OCI-LY7 (cell line): Measurements from ENCODE around the gene TBX2. TPM values are rescaled to one million over a fixed set of nuclear protein-coding genes. Genes with fewer than 3 reads are reported as not detected.

Experiments used
- BruUV-seq: library from RNA; stranded (reverse); fragments of 400-500 nt; replicated peaks from 2 replicates; lab custom pipeline; 2021; lab: Mats Ljungman, UMichigan
- CTCF ChIA-PET: fragments of 300-600 bp; sonication (Branson Sonifier 250); formaldehyde crosslinking; loops from one replicate; lab custom pipeline; 2022; ENCODE audit warnings: antibody characterized with exemption; ENCODE audit not compliant: unreplicated experiment; lab: Charles Lee
- POLR2A ChIA-PET: fragments of 300-600 bp; sonication (Branson Sonifier 250); formaldehyde crosslinking; loops from one replicate; lab custom pipeline; 2022; ENCODE audit warnings: antibody characterized with exemption; lab: Charles Lee
- DNase-seq: peaks from one replicate; pipeline ENCODE4 v3.0.0-alpha.2; 2015; ENCODE audit warnings: low spot score
- H2AFZ ChIP-seq: fragments of 200-600 bp; sonication (generic), shearing (Covaris generic); 2 replicates; pipeline ENCODE4 v1.6.1; 2014; ENCODE audit warnings: mild to moderate bottlenecking, antibody characterized with exemption, low read length, moderate library complexity
- H3K27ac ChIP-seq: fragments of 200-600 bp; sonication (generic); 2 replicates; pipeline ENCODE4 v1.5.1; 2014; ENCODE audit warnings: mixed run types, low read depth, mild to moderate bottlenecking, moderate library complexity, low read length, inconsistent platforms; ENCODE audit not compliant: poor library complexity, severe bottlenecking
- H3K36me3 ChIP-seq: fragments of 200-600 bp; sonication (generic); 2 replicates; pipeline ENCODE4 v1.6.1; 2014; ENCODE audit warnings: mild to moderate bottlenecking, antibody characterized with exemption, low read length, moderate library complexity, mixed read lengths; ENCODE audit not compliant: insufficient read depth
- H3K4me1 ChIP-seq: fragments of 200-600 bp; sonication (generic); 2 replicates; pipeline ENCODE4 v1.5.1; 2014; ENCODE audit warnings: mild to moderate bottlenecking, low read length; ENCODE audit not compliant: insufficient read depth, poor library complexity, severe bottlenecking
- H3K4me2 ChIP-seq: fragments of 200-600 bp; sonication (generic); 2 replicates; pipeline ENCODE4 v1.6.1; 2014; ENCODE audit warnings: mild to moderate bottlenecking, low read length
- H3K4me3 ChIP-seq: fragments of 200-600 bp; sonication (generic); 2 replicates; pipeline ENCODE4 v1.5.1; 2014; ENCODE audit warnings: mild to moderate bottlenecking, low read depth, low read length; ENCODE audit not compliant: poor library complexity, severe bottlenecking
- H3K79me2 ChIP-seq: fragments of 200-600 bp; sonication (generic); 2 replicates; pipeline ENCODE4 v1.6.1; 2016; ENCODE audit warnings: low read depth, mild to moderate bottlenecking, low read length, moderate library complexity, mixed read lengths; ENCODE audit not compliant: insufficient read depth
- H3K9me2 ChIP-seq: fragments of 200-600 bp; sonication (generic); 2 replicates; pipeline ENCODE4 v1.6.1; 2016; ENCODE audit warnings: mild to moderate bottlenecking, low read length, mixed read lengths; ENCODE audit not compliant: insufficient read depth
- H3K9me3 ChIP-seq: fragments of 200-600 bp; sonication (generic); 2 replicates; pipeline ENCODE4 v1.6.1; 2014; ENCODE audit warnings: mild to moderate bottlenecking, mixed run types, low read length, mixed read lengths
- H4K20me1 ChIP-seq: fragments of 200-600 bp; sonication (generic); 2 replicates; pipeline ENCODE4 v1.6.1; 2014; ENCODE audit warnings: mild to moderate bottlenecking, antibody characterized with exemption, low read length, moderate library complexity, mixed read lengths; ENCODE audit not compliant: insufficient read depth
- CTCF ChIP-seq: fragments of 200-600 bp; sonication (generic); conservative IDR thresholded peaks from 2 replicates; pipeline ENCODE4 v1.5.1; 2014; ENCODE audit warnings: mild to moderate bottlenecking, antibody characterized with exemption, low read length, moderate library complexity, mixed read lengths
- EZH2phosphoT487 ChIP-seq: fragments of 200-600 bp; sonication (generic); IDR thresholded peaks from 2 replicates; pipeline ENCODE4 v1.6.1; 2018; ENCODE audit warnings: low read depth, borderline replicate concordance, mild to moderate bottlenecking, mixed run types, antibody characterized with exemption, low read length, moderate library complexity, mixed read lengths
- intact Hi-C: fragments of 100-400 bp; cut with micrococcal nuclease; formaldehyde crosslinking; loops from one replicate; pipeline ENCODE4 v1.10.0; 2022; ENCODE audit not compliant: unreplicated experiment
- total RNA-seq, 2 experiments: library from RNA; depleted of rRNA in 1 of 2; stranded (reverse); fragments of >200 nt in 1 of 2; shearing (Covaris generic) in 1 of 2; gene quantifications; 2 replicates each; pipeline ENCODE4 v1.2.3, GENCODE V29; 2014 to 2022

The TBX2 gene
- total RNA-seq, 2 experiments from 2014 or later, result not detected

GRCh38 chr17:61409301-61410112 lies 9.9 kb downstream of the TBX2 start:
- Histone ChIP-seq H3K27ac (no peak overlapping the region), H2AFZ (no peak overlapping the region), H3K79me2 (no peaks in the 10 kb centered on the region), H3K4me1 (peaks cover 16% of the 10 kb centered on the region), H3K4me2 (peak overlapping the region; percentile 73), H3K4me3 (peak overlapping the region; percentile 45), H3K36me3 (no peaks in the 10 kb centered on the region), H3K9me2 (no peaks in the 10 kb centered on the region), H3K9me3 (no peaks in the 10 kb centered on the region), H4K20me1 (no peaks in the 10 kb centered on the region)
- intact Hi-C loops, result loop anchor here (5.0 kb wide), 1 partner anchor 658 kb away; the partner anchor contains the start of gene MED13
- TF ChIP-seq EZH2phosphoT487, result no peak
- no peak for TF ChIP-seq CTCF
- DNase-seq, result no peak
- POLR2A ChIA-PET, result no interaction called here
- CTCF ChIA-PET, result no interaction called here
- BruUV-seq, result no TSS peak

- intact Hi-C loops, result loop anchor here (5.0 kb wide), 1 partner anchor 657 kb away; the partner anchor contains the start of gene MED13
- Histone ChIP-seq H3K79me2 (no peaks in the 10 kb centered on the region), H2AFZ (0 out of 2 replicates have a peak overlapping the region, but pooled peaks have one; percentile 20), H3K4me2 (peak overlapping the region; percentile 73), H3K4me1 (peaks cover 16% of the 10 kb centered on the region), H3K4me3 (peak overlapping the region; percentile 62), H3K36me3 (no peaks in the 10 kb centered on the region), H3K9me3 (no peaks in the 10 kb centered on the region), H4K20me1 (no peaks in the 10 kb centered on the region), H3K9me2 (no peaks in the 10 kb centered on the region), H3K27ac (no peak overlapping the region)
- CTCF ChIA-PET, result no interaction called here
- no TSS peak for BruUV-seq
- TF ChIP-seq CTCF (peak; percentile 75), EZH2phosphoT487 (no peak)
- peak; percentile 76 for DNase-seq
- POLR2A ChIA-PET, result no interaction called here
Measured at GRCh38 chr17:61410141-61411010, 10.7 kb downstream of the TBX2 start.
